PFSK-1 (cell line): ENCODE results near the gene DGKI.

Source experiments
- FOXP2 ChIP-seq: optimal IDR thresholded peaks from 2 replicates; pipeline ENCODE3; 2011; ENCODE audit warnings: borderline replicate concordance, control low read depth, inconsistent platforms; ENCODE audit not compliant: insufficient read depth; ENCODE audit errors: extremely low read length, extremely low read depth
- POLR2AphosphoS5 ChIP-seq: IDR thresholded peaks from 2 replicates; pipeline ENCODE4 v1.6.1; 2012; ENCODE audit warnings: low read depth, mild to moderate bottlenecking, control low read depth, low read length, moderate library complexity
- REST ChIP-seq, 2 experiments: IDR thresholded peaks; 2 replicates each; pipeline versions ENCODE4 v1.6.1 to v1.8.0; 2011 to 2012; ENCODE audit warnings: low read depth in 2 of 2, low read length in 2 of 2, control low read depth in 1 of 2, inconsistent platforms in 1 of 2, mild to moderate bottlenecking in 1 of 2, moderate library complexity in 1 of 2; ENCODE audit not compliant: insufficient read depth in 1 of 2
- SIN3A ChIP-seq: IDR thresholded peaks from 2 replicates; pipeline ENCODE4 v1.6.1; 2012; ENCODE audit warnings: mild to moderate bottlenecking, low read length, moderate library complexity, borderline replicate concordance; ENCODE audit not compliant: insufficient read depth
- TAF1 ChIP-seq: IDR thresholded peaks from 2 replicates; pipeline ENCODE4 v1.6.1; 2012; ENCODE audit warnings: low read length, control low read depth, borderline replicate concordance; ENCODE audit not compliant: insufficient read depth

The DGKI gene

GRCh38 chr7:137574812-137575211 lies 272.0 kb downstream of the DGKI start:
- no peak for TF ChIP-seq SIN3A
- no peak for TF ChIP-seq POLR2AphosphoS5
- no peak for TF ChIP-seq TAF1
- no peak for TF ChIP-seq REST (IDR thresholded peaks at IDR 0.05; ENCODE audit: insufficient read depth in 1 of 2, low read depth in 2 of 2, low read length in 2 of 2)
- no peak for TF ChIP-seq FOXP2

- no peak for TF ChIP-seq SIN3A
- no peak for TF ChIP-seq TAF1
- TF ChIP-seq FOXP2: no peak
- TF ChIP-seq REST (IDR thresholded peaks at IDR 0.05; ENCODE audit: insufficient read depth in 1 of 2, low read depth in 2 of 2, low read length in 2 of 2): no peak
- no peak for TF ChIP-seq POLR2AphosphoS5
Observed at GRCh38 chr7:137572056-137572784, 274.6 kb downstream of the DGKI start.

GRCh38 chr7:137564677-137565076 lies 282.1 kb downstream of the DGKI start:
- TF ChIP-seq FOXP2 (no peak), SIN3A (no peak)

GRCh38 chr7:137563981-137564380 lies 282.8 kb downstream of the DGKI start:
- TF ChIP-seq SIN3A (no peak), REST (IDR thresholded peaks at IDR 0.05; ENCODE audit: insufficient read depth in 1 of 2, low read depth in 2 of 2, low read length in 2 of 2) (no peak), TAF1 (no peak), POLR2AphosphoS5 (no peak), FOXP2 (no peak)

- TF ChIP-seq TAF1 (no peak), POLR2AphosphoS5 (no peak), REST (IDR thresholded peaks at IDR 0.05; ENCODE audit: insufficient read depth in 1 of 2, low read depth in 2 of 2, low read length in 2 of 2) (no peak), FOXP2 (no peak), SIN3A (no peak)
Observed at GRCh38 chr7:137547485-137547884, 299.3 kb downstream of the DGKI start.
